ENCODE data around the gene OR11H6.
A peak's percentile ranks its signal among the peaks of the same experiment; 100 is the strongest.
"Not testable (repeated sequence)": the region's sequence is repeated elsewhere in the genome, so short reads cannot be mapped to it uniquely, and the experiment has no call there.

Gene OR11H6

GRCh38 chr14:20223410-20223809, at the start of gene OR11H6:
Gene OR11H6 (plus strand): TSS chr14:20223710. CDS start chr14:20223710, 0 bp downstream.
- DNase-seq, result no peak

- not testable (repeated sequence) for DNase-seq
Observed at GRCh38 chr14:20174205-20174604, 49.3 kb upstream of the OR11H6 start.

- no peak for DNase-seq
Observed at GRCh38 chr14:20176330-20176729, 47.2 kb upstream of the OR11H6 start.

- no peak for DNase-seq
Observed at GRCh38 chr14:20177433-20177974, 46.0 kb upstream of the OR11H6 start.

GRCh38 chr14:20179218-20179617, 44.3 kb upstream of the OR11H6 start:
- no peak for DNase-seq

GRCh38 chr14:20179880-20180279, 43.6 kb upstream of the OR11H6 start:
- DNase-seq, result no peak

- no peak for DNase-seq
Observed at GRCh38 chr14:20180486-20180885, 43.0 kb upstream of the OR11H6 start.

- DNase-seq, result no peak
Observed at GRCh38 chr14:20184181-20184580, 39.3 kb upstream of the OR11H6 start.

- no peak for DNase-seq
Observed at GRCh38 chr14:20190596-20190995, 32.9 kb upstream of the OR11H6 start, which contains the start of gene OR11G2. Gene OR11G2 (plus strand): TSS chr14:20190896. CDS start chr14:20197438, 6,542 bp downstream.

- no peak for DNase-seq
Observed at GRCh38 chr14:20191396-20191795, 32.1 kb upstream of the OR11H6 start.

- DNase-seq, result no peak
Observed at GRCh38 chr14:20194101-20194500, 29.4 kb upstream of the OR11H6 start.

GRCh38 chr14:20195170-20195569, 28.3 kb upstream of the OR11H6 start:
- DNase-seq, result not testable (repeated sequence)

GRCh38 chr14:20195911-20196310, 27.6 kb upstream of the OR11H6 start:
- DNase-seq, result no peak

GRCh38 chr14:20197459-20197858, 26.1 kb upstream of the OR11H6 start:
- DNase-seq, result no peak

- DNase-seq, result no peak
Observed at GRCh38 chr14:20198991-20199390, 24.5 kb upstream of the OR11H6 start.

GRCh38 chr14:20204721-20205120, 18.8 kb upstream of the OR11H6 start:
- DNase-seq, result no peak

- DNase-seq, result no peak
Observed at GRCh38 chr14:20209595-20209994, 13.9 kb upstream of the OR11H6 start.

- not testable (repeated sequence) for DNase-seq
Observed at GRCh38 chr14:20212406-20212805, 11.1 kb upstream of the OR11H6 start.

GRCh38 chr14:20215196-20215595, 8.3 kb upstream of the OR11H6 start:
- no peak for DNase-seq

- DNase-seq, result no peak
Observed at GRCh38 chr14:20219033-20219432, 4.5 kb upstream of the OR11H6 start.

GRCh38 chr14:20228681-20229080, 5.2 kb downstream of the OR11H6 start, which contains the start of gene OR11H7:
Gene OR11H7 (plus strand): TSS chr14:20228981.
- no peak for DNase-seq

- DNase-seq, result not testable (repeated sequence)
Observed at GRCh38 chr14:20235415-20235814, 11.9 kb downstream of the OR11H6 start.

- peak; percentile 26 for DNase-seq
Observed at GRCh38 chr14:20247646-20248246, 24.2 kb downstream of the OR11H6 start.

GRCh38 chr14:20262642-20263128, 39.2 kb downstream of the OR11H6 start:
- peak; percentile 30 for DNase-seq

GRCh38 chr14:20264361-20264760, 40.9 kb downstream of the OR11H6 start:
- DNase-seq, result not testable (repeated sequence)
